ENCODE results near the gene GRIN1. TPM values are rescaled to one million over a fixed set of nuclear protein-coding genes. Genes with fewer than 3 reads are reported as not detected.

GRIN1 gene
- total and polyA plus RNA-seq, 2 of the 8 experiments (the other 6 are each of a cell fraction or from before 2014, with no cell fraction given) = 0.48 to 2.1 TPM

GRCh38 chr9:137114613-137115393, 24.2 kb upstream of the GRIN1 start, which contains the start of gene DPP7 (continued):
- TF ChIP-seq KDM4A (IDR thresholded peaks at IDR 0.05; ENCODE audit: low read depth, low read length, severe bottlenecking) (peak; percentile 79), RNF2 (IDR thresholded peaks at IDR 0.05; ENCODE audit: borderline replicate concordance, low read depth, low read length, missing control alignments, poor library complexity, severe bottlenecking) (peak; percentile 46), SAP30 (IDR thresholded peaks at IDR 0.05; ENCODE audit: insufficient read depth, insufficient replicate concordance, low read length) (no peak), SUZ12 (IDR thresholded peaks at IDR 0.05; ENCODE audit: low read length) (peak; percentile 61), RBBP5 (IDR thresholded peaks at IDR 0.05; ENCODE audit: borderline replicate concordance, low read depth, low read length) (no peak), BACH1 (IDR thresholded peaks at IDR 0.05; ENCODE audit: low read length) (no peak)
- TF ChIP-seq, protein P1, sequence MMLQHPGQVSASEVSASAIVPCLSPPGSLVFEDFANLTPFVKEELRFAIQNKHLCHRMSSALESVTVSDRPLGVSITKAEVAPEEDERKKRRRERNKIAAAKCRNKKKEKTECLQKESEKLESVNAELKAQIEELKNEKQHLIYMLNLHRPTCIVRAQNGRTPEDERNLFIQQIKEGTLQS (IDR thresholded peaks at IDR 0.05; ENCODE audit: insufficient read depth, low read depth, low read length) = peak; percentile 71; the same call in 1 of the 2 replicates

Data from H1 (cell line).